ENCODE data around the gene RASSF8.
"Not testable (repeated sequence)": the region's sequence is repeated elsewhere in the genome, so short reads cannot be mapped to it uniquely, and the experiment has no call there.

- not testable (repeated sequence) for TF ChIP-seq OSR1 (CRISPR knock-in tag; IDR thresholded peaks at IDR 0.05); POU6F1 (CRISPR knock-in tag; IDR thresholded peaks at IDR 0.05; ENCODE audit: borderline replicate concordance, low read depth); ZC3H10 (CRISPR knock-in tag; IDR thresholded peaks at IDR 0.05); PATZ1 (CRISPR knock-in tag; IDR thresholded peaks at IDR 0.05; ENCODE audit: borderline replicate concordance); TSHZ2 (CRISPR knock-in tag; IDR thresholded peaks at IDR 0.05); RARB (CRISPR knock-in tag; IDR thresholded peaks at IDR 0.05); SNAI2 (CRISPR knock-in tag; IDR thresholded peaks at IDR 0.05)
These were observed 98.8 kb downstream of the RASSF8 start for GRCh38 chr12:26057271-26057670.

Data from SK-N-SH treated with all-trans-retinoic acid at 6 μM for 48 hours (cell line).